Daoy (cell line): Measurements from ENCODE around the gene TPCN1. TPM values are rescaled to one million over a fixed set of nuclear protein-coding genes. Genes with fewer than 3 reads are reported as not detected.

Source experiments
- DNase-seq: peaks from one replicate; pipeline ENCODE4 v3.0.0-alpha.2; 2015; ENCODE audit warnings: low read depth
- total RNA-seq: library from RNA; depleted of rRNA; stranded (reverse); fragments of >200 nt; shearing (Covaris generic); gene quantifications from 2 replicates; pipeline ENCODE4 v1.2.3, GENCODE V29; 2014

TPCN1 gene
- total RNA-seq, 1 experiment from 2014 or later = 10.4 TPM

GRCh38 chr12:113241191-113242025 is 20.1 kb downstream of the TPCN1 start:
- DNase-seq = peak; percentile 87

- peak; percentile 92 for DNase-seq
These were observed 20.8 kb downstream of the TPCN1 start for GRCh38 chr12:113242026-113242418.

- DNase-seq = no peak
These were observed 21.3 kb downstream of the TPCN1 start for GRCh38 chr12:113242560-113242959.

- peak; percentile 26 for DNase-seq
These were observed 22.8 kb downstream of the TPCN1 start for GRCh38 chr12:113244047-113244460.

- DNase-seq = no peak
These were observed 23.3 kb downstream of the TPCN1 start for GRCh38 chr12:113244478-113244958.

- DNase-seq = peak; percentile 94
These were observed 24.6 kb downstream of the TPCN1 start for GRCh38 chr12:113245695-113246477.

- peak; percentile 51 for DNase-seq
These were observed 25.3 kb downstream of the TPCN1 start for GRCh38 chr12:113246478-113247122.

GRCh38 chr12:113247123-113248050 is 26.1 kb downstream of the TPCN1 start:
- peak; percentile 87 for DNase-seq

- no peak for DNase-seq
These were observed 27.0 kb downstream of the TPCN1 start for GRCh38 chr12:113248051-113248825.

GRCh38 chr12:113248842-113249435 is 27.7 kb downstream of the TPCN1 start:
- no peak for DNase-seq

- no peak for DNase-seq
These were observed 28.3 kb downstream of the TPCN1 start for GRCh38 chr12:113249546-113249945.

- DNase-seq = no peak
These were observed 28.8 kb downstream of the TPCN1 start for GRCh38 chr12:113250045-113250444.

- no peak for DNase-seq
These were observed 30.3 kb downstream of the TPCN1 start for GRCh38 chr12:113251404-113252070.

- no peak for DNase-seq
These were observed 31.2 kb downstream of the TPCN1 start for GRCh38 chr12:113252494-113252893.

- no peak for DNase-seq
These were observed 32.4 kb downstream of the TPCN1 start for GRCh38 chr12:113253532-113254285.

- DNase-seq = no peak
These were observed 33.0 kb downstream of the TPCN1 start for GRCh38 chr12:113254298-113254697.

GRCh38 chr12:113257564-113257963 is 36.3 kb downstream of the TPCN1 start:
- DNase-seq = no peak

GRCh38 chr12:113260127-113260526 is 38.9 kb downstream of the TPCN1 start:
- DNase-seq = no peak
